H9 (cell line): ENCODE measurements around the gene BCKDHA. TPM values are rescaled to one million over a fixed set of nuclear protein-coding genes. Genes with fewer than 3 reads are reported as not detected.

Experiments
- DNase-seq: peaks from one replicate; pipeline ENCODE4 v3.0.0-alpha.2; 2017
- H2AFZ ChIP-seq: one replicate; pipeline ENCODE4 v1.6.1; 2013; ENCODE audit warnings: mild to moderate bottlenecking, low read length, control low read depth, moderate library complexity
- H2AK5ac ChIP-seq: 2 replicates; pipeline ENCODE4 v1.6.1; 2013; ENCODE audit warnings: low read length, control low read depth, mixed read lengths; ENCODE audit not compliant: insufficient read length
- H2BK120ac ChIP-seq: one replicate; pipeline ENCODE4 v1.6.1; 2013; ENCODE audit warnings: low read depth, mild to moderate bottlenecking, low read length, control low read depth, inconsistent platforms; ENCODE audit not compliant: poor library complexity, severe bottlenecking
- H2BK12ac ChIP-seq: 2 replicates; pipeline ENCODE4 v1.6.1; 2013; ENCODE audit warnings: low read length, control low read depth, mixed read lengths, low read depth; ENCODE audit not compliant: insufficient read length
- H2BK15ac ChIP-seq: 2 replicates; pipeline ENCODE4 v1.6.1; 2013; ENCODE audit warnings: low read depth, low read length, control low read depth
- H2BK20ac ChIP-seq: one replicate; pipeline ENCODE4 v1.6.1; 2013; ENCODE audit warnings: low read depth, mild to moderate bottlenecking, low read length, control low read depth, inconsistent platforms; ENCODE audit not compliant: poor library complexity, severe bottlenecking
- H2BK5ac ChIP-seq: 2 replicates; pipeline ENCODE4 v1.6.1; 2013; ENCODE audit warnings: low read length, control low read depth, mixed read lengths; ENCODE audit not compliant: insufficient read length
- H3K14ac ChIP-seq: 2 replicates; pipeline ENCODE4 v1.6.1; 2013; ENCODE audit warnings: low read length, control low read depth; ENCODE audit not compliant: insufficient read depth
- H3K18ac ChIP-seq: 2 replicates; pipeline ENCODE4 v1.6.1; 2013; ENCODE audit warnings: low read depth, mild to moderate bottlenecking, mixed read lengths, low read length, control low read depth; ENCODE audit not compliant: insufficient read length
- H3K23ac ChIP-seq: 2 replicates; pipeline ENCODE4 v1.6.1; 2013; ENCODE audit warnings: low read length, control low read depth, mixed read lengths, low read depth; ENCODE audit not compliant: insufficient read length
- H3K23me2 ChIP-seq: 2 replicates; pipeline ENCODE4 v1.6.1; 2013; ENCODE audit warnings: low read depth, mild to moderate bottlenecking, mixed read lengths, low read length, control low read depth; ENCODE audit not compliant: insufficient read length, poor library complexity, severe bottlenecking
- H3K27ac ChIP-seq: 2 replicates; pipeline ENCODE4 v1.5.1; 2013; ENCODE audit warnings: low read length, control low read depth, mixed read lengths, low read depth; ENCODE audit not compliant: insufficient read length
- H3K27me3 ChIP-seq: 2 replicates; pipeline ENCODE4 v1.6.1; 2013; ENCODE audit warnings: low read length, control low read depth, inconsistent platforms; ENCODE audit not compliant: insufficient read depth
- H3K4ac ChIP-seq: 2 replicates; pipeline ENCODE4 v1.6.1; 2013; ENCODE audit warnings: low read depth, mild to moderate bottlenecking, control low read depth, inconsistent platforms, low read length, moderate library complexity
- H3K4me1 ChIP-seq: 2 replicates; pipeline ENCODE4 v1.6.1; 2013; ENCODE audit warnings: low read length, control low read depth, inconsistent platforms; ENCODE audit not compliant: insufficient read depth
- H3K4me2 ChIP-seq: 2 replicates; pipeline ENCODE4 v1.6.1; 2013; ENCODE audit warnings: low read length, control low read depth, mixed read lengths; ENCODE audit not compliant: insufficient read length, insufficient read depth
- H3K56ac ChIP-seq: 2 replicates; pipeline ENCODE4 v1.6.1; 2013; ENCODE audit warnings: low read depth, mild to moderate bottlenecking, mixed read lengths, low read length, control low read depth; ENCODE audit not compliant: insufficient read length
- H3K79me1 ChIP-seq: 2 replicates; pipeline ENCODE4 v1.6.1; 2013; ENCODE audit warnings: low read depth, mild to moderate bottlenecking, moderate library complexity, low read length, control low read depth, inconsistent platforms; ENCODE audit not compliant: insufficient read depth, poor library complexity, severe bottlenecking
- H3K79me2 ChIP-seq: 2 replicates; pipeline ENCODE4 v1.6.1; 2013; ENCODE audit warnings: low read length, control low read depth, inconsistent platforms; ENCODE audit not compliant: insufficient read depth
- H3K9ac ChIP-seq: 2 replicates; pipeline ENCODE4 v1.6.1; 2013; ENCODE audit warnings: low read length, control low read depth, mixed read lengths; ENCODE audit not compliant: insufficient read length; ENCODE audit errors: extremely low read depth
- H3K9me3 ChIP-seq: one replicate; pipeline ENCODE4 v1.6.1; 2013; ENCODE audit warnings: low read depth, low read length, inconsistent platforms; ENCODE audit not compliant: control insufficient read depth
- H3T11ph ChIP-seq: one replicate; pipeline ENCODE4 v1.6.1; 2013; ENCODE audit warnings: mild to moderate bottlenecking, low read length, control low read depth, inconsistent platforms
- H4K20me1 ChIP-seq: one replicate; pipeline ENCODE4 v1.6.1; 2013; ENCODE audit not compliant: control insufficient read depth, insufficient read length, insufficient read depth
- H4K5ac ChIP-seq: 2 replicates; pipeline ENCODE4 v1.6.1; 2013; ENCODE audit warnings: low read depth, mild to moderate bottlenecking, mixed read lengths, low read length, control low read depth; ENCODE audit not compliant: insufficient read length
- H4K8ac ChIP-seq: replicated peaks from 2 replicates; pipeline ENCODE4 v1.6.1; 2013; ENCODE audit warnings: low read length, control low read depth, mixed read lengths, low read depth; ENCODE audit not compliant: insufficient read length
- H4K91ac ChIP-seq: 2 replicates; pipeline ENCODE4 v1.6.1; 2013; ENCODE audit warnings: low read depth, mild to moderate bottlenecking, moderate library complexity, mixed read lengths, low read length, control low read depth; ENCODE audit not compliant: insufficient read length
- H3K27ac Mint-ChIP-seq, 3 experiments: 2 replicates in 2 of 3; 3 replicates in 1 of 3; pipeline ENCODE4 v1.8.0; 2020 to 2021; ENCODE audit warnings: mixed read lengths in 3 of 3, mild to moderate bottlenecking in 1 of 3, moderate library complexity in 1 of 3
- H3K27me3 Mint-ChIP-seq: 2 replicates; pipeline ENCODE4 v1.8.0; 2021; ENCODE audit warnings: low read depth, mild to moderate bottlenecking, moderate library complexity, mixed read lengths
- H3K36me3 Mint-ChIP-seq, 3 experiments: 2 replicates in 2 of 3; 3 replicates in 1 of 3; pipeline ENCODE4 v1.8.0; 2020 to 2021; ENCODE audit warnings: low read depth in 3 of 3, mixed read lengths in 3 of 3; ENCODE audit not compliant: insufficient read depth in 1 of 3
- H3K4me1 Mint-ChIP-seq, 2 experiments: 2 replicates each; pipeline ENCODE4 v1.8.0; 2020; ENCODE audit warnings: mixed read lengths in 2 of 2
- H3K4me3 Mint-ChIP-seq, 2 experiments: 2 replicates in 1 of 2; 3 replicates in 1 of 2; pipeline ENCODE4 v1.8.0; 2020 to 2021; ENCODE audit warnings: mild to moderate bottlenecking in 2 of 2, mixed read lengths in 2 of 2, moderate library complexity in 1 of 2
- H3K9me3 Mint-ChIP-seq, 2 experiments: 2 replicates in 1 of 2; 3 replicates in 1 of 2; pipeline ENCODE4 v1.8.0; 2020; ENCODE audit warnings: mild to moderate bottlenecking in 2 of 2, mixed read lengths in 2 of 2, moderate library complexity in 1 of 2
- WGBS: extraction: QIAGEN DNeasy Blood & Tissue Kit; methylation state at CpG from one replicate; pipeline ENCODE4 v1.1.7; 2013; ENCODE audit warnings: missing lambda C conversion rate, low lambda C conversion rate, mixed read lengths; ENCODE audit not compliant: insufficient read length; ENCODE audit errors: extremely low coverage; 5-methylcytosine and 5-hydroxymethylcytosine counted together
- total RNA-seq: library from RNA; stranded (reverse); gene quantifications from 2 replicates; pipeline ENCODE4 v1.2.1, GENCODE V29; 2021
- TF ChIP-seq, protein P1 (sequence below): fragments of 200-600 bp; sonication (generic); conservative IDR thresholded peaks from 3 replicates; pipeline ENCODE4 v1.8.0; 2021; ENCODE audit warnings: antibody characterized with exemption, mild to moderate bottlenecking

BCKDHA gene
- total RNA-seq, 1 experiment from 2014 or later = 21.1 TPM

GRCh38 chr19:41356984-41357739 is 40.5 kb upstream of the BCKDHA start:
- WGBS = no CpG with 5 or more reads among the region's 11 CpGs
- H3K23ac ChIP-seq = no peak overlapping the region
- peaks cover 11% of the 10 kb centered on the region for H3K23me2 ChIP-seq
- H3K18ac ChIP-seq = no peak overlapping the region
- H4K20me1 ChIP-seq = no peaks in the 10 kb centered on the region
- Mint-ChIP-seq H3K4me3 (no peak overlapping the region; a peak in 1 of 5 replicates), H3K9me3 (no peaks in the 10 kb centered on the region), H3K4me1 (peaks cover 8 to 10% of the 10 kb centered on the region in 2 experiments), H3K36me3 (peaks cover 0 to 10% (median 2%) of the 10 kb centered on the region in 3 experiments; a peak in 4 of 7 replicates), H3K27ac (no peak overlapping the region), H3K27me3 (peaks cover 18% of the 10 kb centered on the region)
- TF ChIP-seq, protein P1, sequence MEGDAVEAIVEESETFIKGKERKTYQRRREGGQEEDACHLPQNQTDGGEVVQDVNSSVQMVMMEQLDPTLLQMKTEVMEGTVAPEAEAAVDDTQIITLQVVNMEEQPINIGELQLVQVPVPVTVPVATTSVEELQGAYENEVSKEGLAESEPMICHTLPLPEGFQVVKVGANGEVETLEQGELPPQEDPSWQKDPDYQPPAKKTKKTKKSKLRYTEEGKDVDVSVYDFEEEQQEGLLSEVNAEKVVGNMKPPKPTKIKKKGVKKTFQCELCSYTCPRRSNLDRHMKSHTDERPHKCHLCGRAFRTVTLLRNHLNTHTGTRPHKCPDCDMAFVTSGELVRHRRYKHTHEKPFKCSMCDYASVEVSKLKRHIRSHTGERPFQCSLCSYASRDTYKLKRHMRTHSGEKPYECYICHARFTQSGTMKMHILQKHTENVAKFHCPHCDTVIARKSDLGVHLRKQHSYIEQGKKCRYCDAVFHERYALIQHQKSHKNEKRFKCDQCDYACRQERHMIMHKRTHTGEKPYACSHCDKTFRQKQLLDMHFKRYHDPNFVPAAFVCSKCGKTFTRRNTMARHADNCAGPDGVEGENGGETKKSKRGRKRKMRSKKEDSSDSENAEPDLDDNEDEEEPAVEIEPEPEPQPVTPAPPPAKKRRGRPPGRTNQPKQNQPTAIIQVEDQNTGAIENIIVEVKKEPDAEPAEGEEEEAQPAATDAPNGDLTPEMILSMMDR = no peak
- no peaks in the 10 kb centered on the region; the same call in 1 of the 2 replicates for H3K4me1 ChIP-seq
- no peak overlapping the region for H2BK5ac ChIP-seq
- H2AK5ac ChIP-seq = no peak overlapping the region
- no peak overlapping the region for H2AFZ ChIP-seq
- no peak overlapping the region for H4K8ac ChIP-seq
- no peak overlapping the region for H2BK120ac ChIP-seq
- H2BK20ac ChIP-seq = no peak overlapping the region
- no peak overlapping the region for H2BK15ac ChIP-seq
- no peak overlapping the region for H3K56ac ChIP-seq
- no peaks in the 10 kb centered on the region for H3K9me3 ChIP-seq
- no peak overlapping the region for H3K4ac ChIP-seq
- no peak overlapping the region for H3K4me2 ChIP-seq
- H3K27ac ChIP-seq = no peak overlapping the region
- no peaks in the 10 kb centered on the region for H3K79me2 ChIP-seq
- DNase-seq = no peak
- H2BK12ac ChIP-seq = no peak overlapping the region
- H3T11ph ChIP-seq = no peak overlapping the region
- H3K27me3 ChIP-seq = peaks cover 2% of the 10 kb centered on the region; the same call in 1 of the 2 replicates
- no peaks in the 10 kb centered on the region for H3K79me1 ChIP-seq
- H3K14ac ChIP-seq = no peak overlapping the region
- no peak overlapping the region for H4K5ac ChIP-seq
- no peak overlapping the region for H4K91ac ChIP-seq
- H3K9ac ChIP-seq = no peak overlapping the region
